Endothelial cell of umbilical vein (primary cell): ENCODE measurements around the gene AKAIN1. TPM values are rescaled to one million over a fixed set of nuclear protein-coding genes. Genes with fewer than 3 reads are reported as not detected.

Experiments
- BruUV-seq: library from RNA; stranded (reverse); fragments of 400-500 nt; replicated peaks from 2 replicates; lab custom pipeline; 2021; lab: Mats Ljungman, UMichigan
- CTCF ChIA-PET: fragments of 300-600, 350-600 bp; sonication (Branson Sonifier 250); formaldehyde crosslinking; loops from one replicate; lab custom pipeline; 2021; ENCODE audit warnings: antibody characterized with exemption, inconsistent platforms; lab: Charles Lee
- POLR2A ChIA-PET: fragments of 300-600, 350-600 bp; sonication (Branson Sonifier 250); formaldehyde crosslinking; loops from one replicate; lab custom pipeline; 2021; ENCODE audit warnings: antibody characterized with exemption, inconsistent platforms; lab: Charles Lee
- DNase-seq: peaks from one replicate; pipeline ENCODE4 v3.0.0-alpha.2; 2011; ENCODE audit warnings: low read depth, low spot score
- FAIRE-seq: peaks from 2 replicates; lab custom pipeline; 2011; peaks lifted over from hg19 to GRCh38; lab: Jason Lieb, UNC
- H2AFZ ChIP-seq: 2 replicates; pipeline ENCODE4 v1.6.0; 2012; ENCODE audit warnings: low read depth, low read length, control low read depth, inconsistent platforms
- H3K27ac ChIP-seq: 2 replicates; pipeline ENCODE4 v1.5.1; 2011; ENCODE audit warnings: low read depth, mild to moderate bottlenecking, control low read depth, low read length, moderate library complexity; ENCODE audit not compliant: insufficient read depth
- H3K27me3 ChIP-seq, 2 experiments: 2 replicates each; pipeline versions ENCODE4 v1.6.0 to v1.6.1; 2011; ENCODE audit warnings: low read length in 2 of 2, mixed read lengths in 1 of 2; ENCODE audit not compliant: control insufficient read depth in 2 of 2, insufficient read depth in 2 of 2
- H3K36me3 ChIP-seq, 2 experiments: 2 replicates in 1 of 2; 3 replicates in 1 of 2; pipeline ENCODE4 v1.5.1; 2011; ENCODE audit warnings: low read length in 2 of 2, mild to moderate bottlenecking in 1 of 2, moderate library complexity in 1 of 2; ENCODE audit not compliant: control insufficient read depth in 2 of 2, insufficient read depth in 2 of 2; ENCODE audit errors: extremely low read depth in 1 of 2
- H3K4me1 ChIP-seq: 3 replicates; pipeline ENCODE4 v1.5.1; 2011; ENCODE audit warnings: mild to moderate bottlenecking, low read length; ENCODE audit not compliant: control insufficient read depth, insufficient read depth; ENCODE audit errors: extremely low read depth
- H3K4me2 ChIP-seq: 2 replicates; pipeline ENCODE4 v1.6.1; 2011; ENCODE audit warnings: low read length, control low read depth, mixed read lengths; ENCODE audit not compliant: insufficient read depth
- H3K4me3 ChIP-seq, 3 experiments: fragments of 200-600 bp in 1 of 3; sonication (generic), shearing (Covaris generic) in 1 of 3; replicated peaks in 1 of 3; 2 replicates each; pipeline ENCODE4 v1.5.1; 2011 to 2016; ENCODE audit warnings: control low read depth in 3 of 3, low read length in 3 of 3, mild to moderate bottlenecking in 2 of 3, inconsistent platforms in 1 of 3, low read depth in 1 of 3, moderate library complexity in 1 of 3; ENCODE audit not compliant: insufficient read depth in 1 of 3
- H3K79me2 ChIP-seq: 2 replicates; pipeline ENCODE4 v1.6.0; 2012; ENCODE audit warnings: low read length, inconsistent platforms; ENCODE audit not compliant: control insufficient read depth, insufficient read depth
- H3K9ac ChIP-seq: replicated peaks from 2 replicates; pipeline ENCODE3; 2011; ENCODE audit warnings: low read length, control low read depth; ENCODE audit not compliant: insufficient read depth; ENCODE audit errors: extremely low read depth
- H3K9me1 ChIP-seq: replicated peaks from 3 replicates; pipeline ENCODE4 v1.6.0; 2011; ENCODE audit warnings: mild to moderate bottlenecking, low read length; ENCODE audit not compliant: control insufficient read depth, insufficient read depth; ENCODE audit errors: extremely low read depth
- H3K9me3 ChIP-seq: replicated peaks from 2 replicates; pipeline ENCODE4 v1.5.1; 2012; ENCODE audit warnings: low read length, inconsistent platforms; ENCODE audit not compliant: control insufficient read depth, insufficient read depth
- H4K20me1 ChIP-seq: replicated peaks from 2 replicates; pipeline ENCODE3; 2011; ENCODE audit warnings: mild to moderate bottlenecking, low read length; ENCODE audit not compliant: control insufficient read depth, insufficient read depth; ENCODE audit errors: extremely low read depth
- EZH2 ChIP-seq: IDR thresholded peaks from 2 replicates; pipeline ENCODE4 v1.6.1; 2012; ENCODE audit warnings: borderline replicate concordance, low read depth, mild to moderate bottlenecking, moderate library complexity, low read length, inconsistent platforms; ENCODE audit not compliant: severe bottlenecking
- FOS ChIP-seq: IDR thresholded peaks from 2 replicates; pipeline ENCODE4 v1.6.1; 2011; ENCODE audit warnings: mild to moderate bottlenecking, low read length, moderate library complexity, borderline replicate concordance; ENCODE audit not compliant: insufficient read depth
- GATA2 ChIP-seq: IDR thresholded peaks from 2 replicates; pipeline ENCODE4 v1.7.0; 2011; ENCODE audit warnings: low read depth, mild to moderate bottlenecking, moderate library complexity, mixed read lengths, low read length; ENCODE audit not compliant: insufficient read length, insufficient read depth
- JUN ChIP-seq: IDR thresholded peaks from 2 replicates; pipeline ENCODE4 v1.6.1; 2011; ENCODE audit warnings: borderline replicate concordance, low read depth; ENCODE audit not compliant: insufficient read length, insufficient read depth
- MYC ChIP-seq: IDR thresholded peaks from one replicate; pipeline ENCODE4 v1.6.1; 2011; ENCODE audit warnings: mild to moderate bottlenecking, low read depth, low read length
- POLR2A ChIP-seq: IDR thresholded peaks from 2 replicates; pipeline ENCODE4 v1.6.1; 2012; ENCODE audit warnings: low read depth, mild to moderate bottlenecking, control low read depth, low read length
- POLR2AphosphoS5 ChIP-seq: IDR thresholded peaks from 2 replicates; pipeline ENCODE4 v1.6.1; 2012; ENCODE audit warnings: low read depth, mild to moderate bottlenecking, control low read depth, low read length, moderate library complexity; ENCODE audit not compliant: insufficient read depth
- dilution Hi-C: fragments of 300-500 bp; cut with MboI; formaldehyde crosslinking; loops from one replicate; pipeline ENCODE4 v1.15.0; 2019; ENCODE audit warnings: low sequenced_read_pairs; ENCODE audit not compliant: extremely low pct_ligation_motif_present
- intact Hi-C: fragments of 100-400 bp; cut with micrococcal nuclease; formaldehyde crosslinking; loops from one replicate; pipeline ENCODE4 v1.10.0; 2022
- polyA plus RNA-seq, 4 experiments: library from polyadenylated mRNA; depleted of rRNA in 3 of 4; stranded (reverse) in 3 of 4; unstranded in 1 of 4; fragments of >200 nt; gene quantifications; 2 replicates each; pipeline versions ENCODE4 v1.2.1 to v1.2.3, GENCODE V29; 2011 to 2012; ENCODE audit warnings: missing spikeins in 1 of 4
- total RNA-seq: library from RNA; stranded (reverse); gene quantifications from 2 replicates; pipeline ENCODE4 v1.2.3, GENCODE V29; 2021
- TF ChIP-seq, protein P1 (sequence below), 2 donors: IDR thresholded peaks; 1 replicate in 1 of 2; 2 replicates in 1 of 2; pipeline ENCODE4 v1.5.1; 2011; ENCODE audit warnings: low read length in 2 of 2, mild to moderate bottlenecking in 2 of 2, moderate library complexity in 2 of 2, control low read depth in 1 of 2, inconsistent platforms in 1 of 2, low read depth in 1 of 2; ENCODE audit not compliant: insufficient read depth in 1 of 2; ENCODE audit errors: extremely low read depth in 1 of 2
- TF ChIP-seq, protein P2 (sequence below): IDR thresholded peaks from 2 replicates; pipeline ENCODE4 v1.6.1; 2011; ENCODE audit not compliant: insufficient read depth, insufficient read length

The AKAIN1 gene
- total and polyA plus RNA-seq, 2 donors (not counting 3 experiments of a cell fraction or from before 2014, with no cell fraction given), result not detected

DNA sequence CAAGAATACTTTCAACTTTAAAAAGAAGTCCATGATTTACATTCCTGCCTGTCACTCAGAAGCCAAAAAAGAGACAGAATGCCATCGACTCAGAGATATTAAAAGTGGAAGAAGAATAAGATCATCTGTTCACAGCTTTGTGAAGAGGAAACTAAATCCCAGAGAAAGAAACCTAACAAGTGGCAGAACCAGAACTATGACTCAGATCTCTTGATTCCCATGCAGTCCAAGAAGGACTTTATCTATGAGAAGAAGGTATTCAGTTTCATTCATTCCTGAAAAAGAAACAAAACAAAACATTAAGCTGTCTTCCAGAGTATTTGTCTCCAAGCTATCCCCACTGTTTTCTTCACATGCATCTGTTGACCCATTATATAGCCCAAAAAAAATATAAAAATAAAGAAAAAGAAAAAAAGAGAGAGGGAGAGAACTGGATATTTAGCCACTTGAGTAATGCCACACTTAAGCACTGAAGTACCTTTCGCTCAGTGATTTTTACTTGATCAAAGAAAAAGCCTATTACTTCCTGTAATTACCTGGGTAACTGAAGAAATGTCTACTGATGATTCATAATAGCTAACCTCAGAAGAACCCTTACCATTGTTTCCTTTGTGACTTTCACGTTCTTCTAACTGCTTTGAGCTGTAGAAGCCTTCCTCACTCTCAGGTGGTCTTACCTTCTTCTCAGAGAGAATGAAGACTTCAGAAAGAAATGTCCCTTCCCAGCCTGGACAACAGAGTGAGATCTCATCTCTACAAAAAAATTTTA lies 17.7 kb upstream of the AKAIN1 start:
- no TSS peak for BruUV-seq
- H3K9ac ChIP-seq, result no peak overlapping the region
- no peaks in the 10 kb centered on the region for H4K20me1 ChIP-seq
- dilution Hi-C loops, result no loop called here
- H3K27ac ChIP-seq, result no peak overlapping the region
- no peak for TF ChIP-seq FOS
- TF ChIP-seq, protein P1, sequence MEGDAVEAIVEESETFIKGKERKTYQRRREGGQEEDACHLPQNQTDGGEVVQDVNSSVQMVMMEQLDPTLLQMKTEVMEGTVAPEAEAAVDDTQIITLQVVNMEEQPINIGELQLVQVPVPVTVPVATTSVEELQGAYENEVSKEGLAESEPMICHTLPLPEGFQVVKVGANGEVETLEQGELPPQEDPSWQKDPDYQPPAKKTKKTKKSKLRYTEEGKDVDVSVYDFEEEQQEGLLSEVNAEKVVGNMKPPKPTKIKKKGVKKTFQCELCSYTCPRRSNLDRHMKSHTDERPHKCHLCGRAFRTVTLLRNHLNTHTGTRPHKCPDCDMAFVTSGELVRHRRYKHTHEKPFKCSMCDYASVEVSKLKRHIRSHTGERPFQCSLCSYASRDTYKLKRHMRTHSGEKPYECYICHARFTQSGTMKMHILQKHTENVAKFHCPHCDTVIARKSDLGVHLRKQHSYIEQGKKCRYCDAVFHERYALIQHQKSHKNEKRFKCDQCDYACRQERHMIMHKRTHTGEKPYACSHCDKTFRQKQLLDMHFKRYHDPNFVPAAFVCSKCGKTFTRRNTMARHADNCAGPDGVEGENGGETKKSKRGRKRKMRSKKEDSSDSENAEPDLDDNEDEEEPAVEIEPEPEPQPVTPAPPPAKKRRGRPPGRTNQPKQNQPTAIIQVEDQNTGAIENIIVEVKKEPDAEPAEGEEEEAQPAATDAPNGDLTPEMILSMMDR (IDR thresholded peaks at IDR 0.05; ENCODE audit: extremely low read depth in 1 of 2, insufficient read depth in 1 of 2, low read depth in 1 of 2, low read length in 2 of 2), result no peak
- no peak for TF ChIP-seq EZH2
- TF ChIP-seq MYC, result no peak
- TF ChIP-seq, protein P2, sequence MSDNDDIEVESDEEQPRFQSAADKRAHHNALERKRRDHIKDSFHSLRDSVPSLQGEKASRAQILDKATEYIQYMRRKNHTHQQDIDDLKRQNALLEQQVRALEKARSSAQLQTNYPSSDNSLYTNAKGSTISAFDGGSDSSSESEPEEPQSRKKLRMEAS, result no peak
- no peak for TF ChIP-seq GATA2
- TF ChIP-seq JUN, result no peak
- TF ChIP-seq POLR2A, result no peak
- TF ChIP-seq POLR2AphosphoS5, result no peak
- H3K36me3 ChIP-seq, result no peaks in the 10 kb centered on the region
- FAIRE-seq, result no peak
- no peaks in the 10 kb centered on the region for H3K27me3 ChIP-seq
- H3K9me1 ChIP-seq, result no peaks in the 10 kb centered on the region
- ChIA-PET POLR2A (no interaction called here), CTCF (no interaction called here)
- no peak overlapping the region for H3K4me2 ChIP-seq
- intact Hi-C loops, result no loop called here
- H3K79me2 ChIP-seq, result no peaks in the 10 kb centered on the region
- H2AFZ ChIP-seq, result no peak overlapping the region
- no peaks in the 10 kb centered on the region for H3K9me3 ChIP-seq
- no peak for DNase-seq
- H3K4me1 ChIP-seq, result no peaks in the 10 kb centered on the region
- no peak overlapping the region for H3K4me3 ChIP-seq
